Esophagus muscularis mucosa (tissue), 3 donors: ENCODE measurements around the gene TMEM39A.

ENCODE experiments used
- POLR2A ChIP-seq: fragments of 450-650 bp; IDR thresholded peaks from one replicate; pipeline ENCODE4 v1.6.1; 2017; ENCODE audit warnings: antibody characterized with exemption, moderate library complexity, mild to moderate bottlenecking, low read depth
- POLR2AphosphoS5 ChIP-seq, 2 donors: sonication (generic); formaldehyde crosslinking; IDR thresholded peaks; one replicate each; pipeline ENCODE4 v1.6.1; 2017; ENCODE audit warnings: antibody characterized with exemption in 2 of 2
- TF ChIP-seq, protein P1 (sequence below), 3 experiments: fragments of 200-600 bp in 2 of 3; fragments of 450-650 bp in 1 of 3; sonication (generic) in 2 of 3; IDR thresholded peaks; one replicate each; pipeline ENCODE4 v1.5.1; 2017 to 2019; ENCODE audit warnings: antibody characterized with exemption in 3 of 3, mild to moderate bottlenecking in 2 of 3, moderate library complexity in 1 of 3

DNA sequence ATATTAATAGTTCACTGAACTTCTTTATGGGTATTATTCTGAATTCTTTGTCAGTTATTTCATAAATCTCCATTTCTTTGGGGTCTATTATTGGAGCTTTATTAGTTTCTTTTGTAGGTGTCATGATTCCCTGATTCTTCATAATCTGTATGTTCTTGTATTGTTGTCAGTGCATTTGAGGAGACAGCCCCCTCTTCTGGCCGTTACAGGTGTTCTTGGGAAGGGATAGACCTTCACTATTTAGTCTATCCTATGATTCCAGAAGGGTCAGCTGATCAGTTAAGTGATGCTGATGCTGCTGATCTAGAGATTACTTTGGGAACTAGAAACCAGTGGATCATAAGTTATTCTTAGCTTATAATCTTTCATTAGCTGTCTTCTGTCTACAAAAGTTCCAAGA lies 34.9 kb downstream of the TMEM39A start:
- TF ChIP-seq, protein P1, sequence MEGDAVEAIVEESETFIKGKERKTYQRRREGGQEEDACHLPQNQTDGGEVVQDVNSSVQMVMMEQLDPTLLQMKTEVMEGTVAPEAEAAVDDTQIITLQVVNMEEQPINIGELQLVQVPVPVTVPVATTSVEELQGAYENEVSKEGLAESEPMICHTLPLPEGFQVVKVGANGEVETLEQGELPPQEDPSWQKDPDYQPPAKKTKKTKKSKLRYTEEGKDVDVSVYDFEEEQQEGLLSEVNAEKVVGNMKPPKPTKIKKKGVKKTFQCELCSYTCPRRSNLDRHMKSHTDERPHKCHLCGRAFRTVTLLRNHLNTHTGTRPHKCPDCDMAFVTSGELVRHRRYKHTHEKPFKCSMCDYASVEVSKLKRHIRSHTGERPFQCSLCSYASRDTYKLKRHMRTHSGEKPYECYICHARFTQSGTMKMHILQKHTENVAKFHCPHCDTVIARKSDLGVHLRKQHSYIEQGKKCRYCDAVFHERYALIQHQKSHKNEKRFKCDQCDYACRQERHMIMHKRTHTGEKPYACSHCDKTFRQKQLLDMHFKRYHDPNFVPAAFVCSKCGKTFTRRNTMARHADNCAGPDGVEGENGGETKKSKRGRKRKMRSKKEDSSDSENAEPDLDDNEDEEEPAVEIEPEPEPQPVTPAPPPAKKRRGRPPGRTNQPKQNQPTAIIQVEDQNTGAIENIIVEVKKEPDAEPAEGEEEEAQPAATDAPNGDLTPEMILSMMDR (IDR thresholded peaks at IDR 0.05): no peak
- TF ChIP-seq POLR2A (no peak), POLR2AphosphoS5 (IDR thresholded peaks at IDR 0.05) (no peak)
